ENCODE data around the gene HSPA1L.
"Not testable (repeated sequence)": the region's sequence is repeated elsewhere in the genome, so short reads cannot be mapped to it uniquely, and the experiment has no call there.

HSPA1L gene

DNA sequence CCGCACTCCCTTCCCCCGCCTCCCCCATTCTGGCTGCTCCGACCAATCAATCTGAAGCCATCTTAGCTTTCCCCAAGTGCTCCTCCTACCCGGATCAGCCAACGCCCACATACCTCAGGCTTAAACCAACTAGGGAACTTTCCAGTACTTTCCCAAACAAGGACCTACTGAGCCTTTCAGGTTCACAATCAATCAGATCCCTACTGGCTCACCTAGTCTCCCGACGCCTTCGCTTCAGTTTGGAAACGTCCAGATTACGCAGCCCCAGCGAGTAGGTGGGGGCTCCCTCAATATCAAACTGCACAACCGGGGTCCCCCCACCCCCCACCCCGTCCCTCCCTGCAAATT, 432 bp downstream of the HSPA1L start:
- H3K4me3 ChIP-seq (ENCODE audit: low read depth, low read length) = peak overlapping the region; percentile 79
- DNase-seq (ENCODE audit: low read depth) = peak; percentile 97
- TF ChIP-seq, protein P1, sequence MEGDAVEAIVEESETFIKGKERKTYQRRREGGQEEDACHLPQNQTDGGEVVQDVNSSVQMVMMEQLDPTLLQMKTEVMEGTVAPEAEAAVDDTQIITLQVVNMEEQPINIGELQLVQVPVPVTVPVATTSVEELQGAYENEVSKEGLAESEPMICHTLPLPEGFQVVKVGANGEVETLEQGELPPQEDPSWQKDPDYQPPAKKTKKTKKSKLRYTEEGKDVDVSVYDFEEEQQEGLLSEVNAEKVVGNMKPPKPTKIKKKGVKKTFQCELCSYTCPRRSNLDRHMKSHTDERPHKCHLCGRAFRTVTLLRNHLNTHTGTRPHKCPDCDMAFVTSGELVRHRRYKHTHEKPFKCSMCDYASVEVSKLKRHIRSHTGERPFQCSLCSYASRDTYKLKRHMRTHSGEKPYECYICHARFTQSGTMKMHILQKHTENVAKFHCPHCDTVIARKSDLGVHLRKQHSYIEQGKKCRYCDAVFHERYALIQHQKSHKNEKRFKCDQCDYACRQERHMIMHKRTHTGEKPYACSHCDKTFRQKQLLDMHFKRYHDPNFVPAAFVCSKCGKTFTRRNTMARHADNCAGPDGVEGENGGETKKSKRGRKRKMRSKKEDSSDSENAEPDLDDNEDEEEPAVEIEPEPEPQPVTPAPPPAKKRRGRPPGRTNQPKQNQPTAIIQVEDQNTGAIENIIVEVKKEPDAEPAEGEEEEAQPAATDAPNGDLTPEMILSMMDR (conservative IDR thresholded peaks at IDR 0.05; ENCODE audit: low read depth, low read length) = no peak

DNA sequence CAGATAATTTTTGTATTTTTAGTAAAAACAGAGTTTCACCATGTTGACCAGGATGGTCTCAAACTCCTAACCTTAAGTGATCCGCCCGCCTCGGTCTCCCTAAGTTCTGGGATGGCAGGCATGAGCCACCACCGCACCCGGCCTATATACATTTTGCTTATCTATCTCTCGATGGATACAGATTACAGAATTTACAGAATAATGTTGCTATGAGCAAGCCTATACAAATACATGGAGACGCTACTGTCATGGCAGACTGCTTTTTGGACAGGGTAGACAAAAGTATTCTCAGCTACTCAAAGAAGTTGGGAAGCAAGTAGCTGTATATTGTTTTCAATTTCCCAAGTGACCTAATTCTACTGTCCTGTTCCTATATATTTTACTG, 1.6 kb downstream of the HSPA1L start:
- H3K4me3 ChIP-seq (ENCODE audit: low read depth, low read length) = no peak overlapping the region
- TF ChIP-seq, protein P1 (conservative IDR thresholded peaks at IDR 0.05; ENCODE audit: low read depth, low read length) = no peak
- no peak for DNase-seq (ENCODE audit: low read depth)

DNA sequence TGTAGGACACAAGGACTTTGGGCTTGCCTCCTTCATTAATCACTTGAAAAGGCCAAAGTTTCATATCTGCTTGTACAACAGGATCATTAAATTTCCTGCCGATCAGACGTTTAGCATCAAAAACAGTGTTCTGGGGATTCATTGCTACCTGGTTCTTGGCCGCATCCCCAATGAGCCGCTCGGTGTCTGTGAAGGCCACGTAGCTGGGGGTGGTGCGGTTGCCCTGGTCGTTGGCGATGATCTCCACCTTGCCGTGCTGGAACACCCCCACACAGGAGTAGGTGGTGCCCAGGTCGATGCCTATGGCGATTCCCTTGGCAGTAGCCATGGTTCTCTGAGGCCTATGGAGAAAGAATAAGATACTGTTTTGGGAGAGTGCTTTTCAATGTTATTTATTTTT, 3.4 kb downstream of the HSPA1L start:
- no peak for DNase-seq (ENCODE audit: low read depth)
- no peak overlapping the region for H3K4me3 ChIP-seq (ENCODE audit: low read depth, low read length)
- TF ChIP-seq, protein P1 (conservative IDR thresholded peaks at IDR 0.05; ENCODE audit: low read depth, low read length) = no peak

DNA sequence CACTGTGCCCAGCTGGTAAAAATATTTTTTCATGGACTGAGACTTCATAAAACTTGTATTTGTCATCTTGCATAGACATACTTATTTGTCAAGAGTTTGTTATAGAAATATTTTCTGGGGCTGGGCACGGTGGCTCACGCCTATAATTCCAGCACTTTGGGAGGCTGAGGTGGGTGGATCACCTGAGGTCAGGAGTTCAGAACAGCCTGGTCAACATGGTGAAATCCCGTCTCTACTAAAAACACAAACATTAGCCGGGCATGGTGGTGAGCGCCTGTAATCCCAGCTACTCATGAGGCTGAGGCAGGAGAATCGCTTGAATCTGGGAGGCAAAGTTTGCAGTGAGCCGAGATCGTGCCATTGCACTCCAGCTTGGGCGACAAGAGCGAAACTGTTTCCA, 6.5 kb downstream of the HSPA1L start:
- DNase-seq (ENCODE audit: low read depth); H3K4me3 ChIP-seq (ENCODE audit: low read depth, low read length): not testable (repeated sequence)

DNA sequence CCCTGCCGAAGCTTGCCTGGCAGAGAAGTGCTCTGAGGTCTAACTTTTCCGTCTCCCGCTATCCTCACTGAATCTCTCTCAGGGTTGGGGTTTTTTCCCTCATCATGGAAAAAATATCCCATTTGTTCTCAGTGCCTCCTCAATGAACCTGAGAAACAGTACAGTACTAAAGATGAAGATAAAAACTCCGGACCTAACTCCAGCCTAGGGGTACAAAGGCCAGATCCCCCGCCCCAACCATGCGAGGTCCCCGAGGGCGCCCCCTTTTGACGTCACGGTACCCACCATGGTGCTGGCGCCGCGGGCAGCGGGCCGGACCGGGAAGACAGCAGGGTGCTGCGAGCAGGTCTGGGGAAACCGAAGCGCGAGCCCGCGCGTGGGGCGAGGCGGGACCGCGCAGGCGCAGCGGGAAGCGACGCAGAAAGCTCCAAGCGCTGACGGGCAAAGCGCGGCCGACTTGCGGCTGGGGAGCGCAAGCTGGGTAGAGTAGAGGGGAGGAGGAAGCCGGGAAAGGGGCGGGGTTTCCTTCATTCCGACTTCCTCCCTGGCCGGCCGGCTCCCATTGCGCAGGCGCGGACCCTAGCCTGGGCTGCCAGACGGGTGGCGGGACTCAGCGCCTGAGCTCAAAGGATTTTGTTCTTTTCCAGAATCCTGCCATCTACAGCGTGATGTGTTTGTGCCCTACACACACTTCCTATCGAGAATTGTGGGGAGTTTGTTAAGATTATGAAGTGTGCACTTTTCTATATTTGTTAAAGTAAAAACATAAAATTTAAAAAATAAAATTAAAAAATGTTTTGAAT, 8.4 kb downstream of the HSPA1L start, which contains the start of gene LSM2:
TSS of gene LSM2 (minus strand) at position 497 of the 803 bp plus-strand sequence. CDS start at position 288, 209 bp downstream.
- H3K4me3 ChIP-seq (ENCODE audit: low read depth, low read length) = peak within 1 kb of the TSS; percentile 85
- DNase-seq (ENCODE audit: low read depth) = peak; percentile 98
- TF ChIP-seq, protein P1 (conservative IDR thresholded peaks at IDR 0.05; ENCODE audit: low read depth, low read length) = peak; percentile 1

DNA sequence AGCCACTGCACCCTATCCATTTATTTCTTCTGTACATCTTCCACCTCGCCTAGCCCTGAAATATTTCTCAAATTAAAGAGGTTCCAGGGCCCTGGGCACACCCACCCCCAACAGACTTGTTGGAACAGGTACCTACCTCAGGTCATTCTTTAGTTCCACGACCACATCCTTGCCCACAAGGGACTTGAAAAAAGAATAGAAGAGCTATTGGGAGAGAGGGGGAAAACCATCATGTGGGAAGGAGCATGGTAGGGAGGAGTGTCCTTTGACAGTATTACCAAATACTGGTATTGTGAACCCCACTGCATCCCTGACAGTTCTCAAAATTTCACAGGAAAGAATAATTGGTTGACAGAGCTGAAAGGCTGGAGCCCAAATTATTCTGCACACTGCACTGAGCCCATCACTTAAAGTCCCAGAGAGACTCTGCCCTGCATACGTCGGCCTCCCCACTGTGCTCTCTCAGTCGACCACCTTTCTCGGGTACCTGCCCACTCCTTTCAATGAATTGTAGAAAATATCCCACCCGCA, 9.1 kb downstream of the HSPA1L start:
- no peak for DNase-seq (ENCODE audit: low read depth)
- TF ChIP-seq, protein P1 (conservative IDR thresholded peaks at IDR 0.05; ENCODE audit: low read depth, low read length) = no peak

DNA sequence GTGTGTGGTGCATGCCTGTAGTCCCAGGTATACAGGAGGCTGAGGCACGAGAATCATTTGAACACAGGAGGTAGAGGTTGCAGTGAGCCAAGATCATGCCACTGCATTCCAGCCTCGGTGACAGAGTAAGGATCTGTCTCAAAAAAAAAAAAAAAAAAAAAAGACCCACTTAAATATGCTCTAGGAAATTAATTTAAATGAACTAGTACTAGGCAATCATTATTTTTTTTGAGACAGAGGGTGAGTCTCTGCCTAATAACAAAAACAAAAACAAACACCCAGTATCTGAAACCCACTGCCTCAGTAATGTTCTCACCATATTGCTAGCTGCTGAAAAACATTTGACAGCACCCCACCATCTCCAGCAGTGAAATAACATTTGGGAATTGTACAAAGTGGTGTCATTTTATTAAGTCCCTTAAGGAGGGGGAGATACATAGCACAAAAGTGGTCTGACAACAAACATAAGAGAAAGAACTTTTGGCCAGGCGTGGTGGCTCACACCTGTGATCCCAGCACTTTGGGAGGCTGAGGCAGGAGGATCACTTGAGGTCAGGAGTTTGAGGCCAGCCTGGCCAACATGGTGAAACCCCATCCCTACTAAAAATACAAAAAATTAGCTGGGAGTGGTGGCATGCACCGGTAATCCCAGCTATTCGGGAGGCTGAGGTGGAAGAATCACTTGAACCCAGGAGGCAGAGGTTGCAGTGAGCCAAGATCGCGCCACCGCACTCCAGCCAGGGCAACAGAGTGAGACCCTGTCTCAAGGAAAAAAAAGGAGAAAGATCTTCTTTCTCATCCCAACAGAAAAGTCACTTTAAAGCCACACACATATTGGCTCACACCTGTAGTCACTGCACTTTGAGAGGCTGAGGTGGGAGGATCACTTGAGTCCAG, 13.8 kb downstream of the HSPA1L start:
- DNase-seq (ENCODE audit: low read depth) = not testable (repeated sequence)

More for the DNA sequence above, 9.1 kb downstream of the HSPA1L start:
- H3K4me3 ChIP-seq (ENCODE audit: low read depth, low read length) = peak overlapping the region; percentile 85

More for the DNA sequence above, 13.8 kb downstream of the HSPA1L start:
- H3K4me3 ChIP-seq (ENCODE audit: low read depth, low read length) = not testable (repeated sequence)
